ENCODE measurements around the gene P2RY11.

P2RY11 gene

DNA sequence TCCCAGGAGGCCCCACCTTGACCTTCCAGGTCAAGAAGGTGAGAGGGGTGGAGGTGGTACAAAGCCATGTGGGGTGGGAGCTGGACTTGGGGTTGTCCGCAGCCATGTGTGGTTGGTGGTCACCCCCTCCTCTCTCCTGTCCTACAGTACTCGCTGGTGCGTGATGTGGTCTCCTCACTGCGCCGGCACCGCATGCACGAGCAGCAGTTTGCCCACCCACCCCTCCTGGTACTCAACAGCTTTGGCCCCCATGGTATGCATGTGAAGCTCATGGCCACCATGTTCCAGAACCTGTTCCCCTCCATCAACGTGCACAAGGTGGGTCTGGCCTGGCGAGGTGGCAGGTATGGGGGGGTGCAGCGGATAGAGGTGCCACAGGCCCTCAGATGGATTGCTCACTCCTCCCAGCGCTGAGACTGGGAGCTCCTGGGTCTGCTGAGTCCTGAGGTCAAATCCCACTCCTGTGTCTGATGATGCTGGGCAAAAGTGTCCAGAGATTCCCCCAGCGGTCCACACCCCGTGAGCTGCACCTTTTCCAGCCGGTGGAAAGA is 3.6 kb upstream of the P2RY11 start:
- no peaks in the 10 kb centered on the region for H3K27me3 ChIP-seq (ENCODE audit: control insufficient read depth in 1 of 2, insufficient read depth in 2 of 2, low read length in 2 of 2)
- H3K4me1 ChIP-seq (ENCODE audit: control insufficient read depth, insufficient read depth, low read length): peaks cover 20% of the 10 kb centered on the region
- H3K4me3 ChIP-seq (ENCODE audit: low read length in 2 of 2): no peak overlapping the region
- H3K9ac ChIP-seq (ENCODE audit: low read length in 2 of 2): no peak overlapping the region
- no peak overlapping the region for H3K27ac ChIP-seq (ENCODE audit: low read length)
- no peaks in the 10 kb centered on the region for H3K9me3 ChIP-seq (ENCODE audit: control insufficient read depth in 2 of 2, low read length in 2 of 2)
- H3K36me3 ChIP-seq (ENCODE audit: control insufficient read depth in 2 of 2, insufficient read depth in 2 of 2, low read length in 2 of 2): peaks cover 25 to 31% of the 10 kb centered on the region in 2 donors

DNA sequence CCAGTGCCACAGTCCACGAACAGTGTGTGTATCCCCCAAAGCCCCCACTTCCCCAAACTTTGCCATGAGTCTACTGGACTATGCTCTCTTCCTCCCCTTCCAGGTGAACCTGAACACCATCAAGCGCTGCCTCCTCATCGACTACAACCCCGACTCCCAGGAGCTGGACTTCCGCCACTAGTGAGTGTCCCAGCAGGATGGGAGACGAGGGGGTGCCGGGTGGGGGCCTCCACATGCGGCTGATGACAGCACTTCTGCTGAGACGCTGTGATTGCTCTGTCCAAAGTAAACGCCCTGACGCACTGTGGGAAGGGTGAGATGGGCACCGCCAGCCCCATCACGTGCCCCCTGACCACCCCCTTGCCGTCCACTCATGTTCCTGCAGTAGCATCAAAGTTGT is 2.0 kb upstream of the P2RY11 start:
- H3K9ac ChIP-seq (ENCODE audit: low read length in 2 of 2): no peak overlapping the region
- H3K9me3 ChIP-seq (ENCODE audit: control insufficient read depth in 2 of 2, low read length in 2 of 2): no peaks in the 10 kb centered on the region
- no peak overlapping the region for H3K4me3 ChIP-seq (ENCODE audit: low read length in 2 of 2)
- H3K27me3 ChIP-seq (ENCODE audit: control insufficient read depth in 1 of 2, insufficient read depth in 2 of 2, low read length in 2 of 2): no peaks in the 10 kb centered on the region
- H3K36me3 ChIP-seq (ENCODE audit: control insufficient read depth in 2 of 2, insufficient read depth in 2 of 2, low read length in 2 of 2): peaks cover 25 to 31% of the 10 kb centered on the region in 2 donors
- H3K4me1 ChIP-seq (ENCODE audit: control insufficient read depth, insufficient read depth, low read length): peaks cover 22% of the 10 kb centered on the region
- no peak overlapping the region for H3K27ac ChIP-seq (ENCODE audit: low read length)

DNA sequence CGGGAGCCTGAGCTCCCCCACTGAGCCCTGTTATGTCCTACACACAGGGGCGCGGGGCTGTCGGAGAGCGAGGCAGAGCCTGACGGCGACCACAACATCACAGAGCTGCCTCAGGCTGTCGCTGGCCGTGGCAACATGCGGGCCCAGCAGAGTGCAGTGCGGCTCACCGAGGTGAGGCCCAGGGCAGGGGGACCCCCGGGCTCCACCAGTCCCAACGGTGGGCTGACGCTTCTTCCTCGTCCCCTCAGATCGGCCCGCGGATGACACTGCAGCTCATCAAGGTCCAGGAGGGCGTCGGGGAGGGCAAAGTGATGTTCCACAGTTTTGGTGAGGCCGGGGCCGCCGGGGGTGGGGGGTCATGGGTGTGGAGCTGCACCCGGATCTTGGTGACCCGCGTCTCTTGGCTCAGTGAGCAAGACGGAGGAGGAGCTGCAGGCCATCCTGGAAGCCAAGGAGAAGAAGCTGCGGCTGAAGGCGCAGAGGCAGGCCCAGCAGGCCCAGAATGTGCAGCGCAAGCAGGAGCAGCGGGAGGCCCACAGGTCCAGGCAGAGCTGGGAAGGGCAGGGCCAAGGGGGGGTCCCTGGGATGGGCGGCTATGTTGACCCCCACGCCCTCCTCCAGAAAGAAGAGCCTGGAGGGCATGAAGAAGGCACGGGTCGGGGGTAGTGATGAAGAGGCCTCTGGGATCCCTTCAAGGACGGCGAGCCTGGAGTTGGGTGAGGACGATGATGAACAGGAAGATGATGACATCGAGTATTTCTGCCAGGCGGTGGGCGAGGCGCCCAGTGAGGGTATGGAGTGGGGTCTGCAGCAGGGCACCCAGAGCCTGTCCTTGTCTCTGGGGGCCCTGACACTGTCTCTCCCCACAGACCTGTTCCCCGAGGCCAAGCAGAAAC is 1.2 kb upstream of the P2RY11 start:
- no peak overlapping the region for H3K9ac ChIP-seq (ENCODE audit: low read length in 2 of 2)
- H3K4me3 ChIP-seq (ENCODE audit: low read length in 2 of 2): no peak overlapping the region
- peaks cover 22% of the 10 kb centered on the region for H3K4me1 ChIP-seq (ENCODE audit: control insufficient read depth, insufficient read depth, low read length)
- no peaks in the 10 kb centered on the region for H3K9me3 ChIP-seq (ENCODE audit: control insufficient read depth in 2 of 2, low read length in 2 of 2)
- H3K27ac ChIP-seq (ENCODE audit: low read length): no peak overlapping the region
- peaks cover 28 to 34% of the 10 kb centered on the region in 2 donors for H3K36me3 ChIP-seq (ENCODE audit: control insufficient read depth in 2 of 2, insufficient read depth in 2 of 2, low read length in 2 of 2)
- no peaks in the 10 kb centered on the region for H3K27me3 ChIP-seq (ENCODE audit: control insufficient read depth in 1 of 2, insufficient read depth in 2 of 2, low read length in 2 of 2)

DNA sequence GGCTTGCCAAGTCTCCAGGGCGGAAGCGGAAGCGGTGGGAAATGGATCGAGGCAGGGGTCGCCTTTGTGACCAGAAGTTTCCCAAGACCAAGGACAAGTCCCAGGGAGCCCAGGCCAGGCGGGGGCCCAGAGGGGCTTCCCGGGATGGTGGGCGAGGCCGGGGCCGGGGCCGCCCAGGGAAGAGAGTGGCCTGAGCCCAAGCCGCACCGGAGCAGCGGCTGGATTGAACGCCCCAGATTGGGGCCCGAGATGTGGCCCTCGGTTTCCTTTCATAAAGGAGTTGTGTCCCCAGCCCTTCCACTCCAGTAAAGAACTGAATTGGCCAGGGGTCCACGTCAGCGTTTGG is 548 bp upstream of the P2RY11 start:
- peaks cover 32 to 40% of the 10 kb centered on the region in 2 donors for H3K36me3 ChIP-seq (ENCODE audit: control insufficient read depth in 2 of 2, insufficient read depth in 2 of 2, low read length in 2 of 2)
- H3K9ac ChIP-seq (ENCODE audit: low read length in 2 of 2): no peak overlapping the region
- H3K4me1 ChIP-seq (ENCODE audit: control insufficient read depth, insufficient read depth, low read length): peaks cover 19% of the 10 kb centered on the region
- H3K4me3 ChIP-seq (ENCODE audit: low read length in 2 of 2): no peak overlapping the region
- H3K9me3 ChIP-seq (ENCODE audit: control insufficient read depth in 2 of 2, low read length in 2 of 2): no peaks in the 10 kb centered on the region
- H3K27me3 ChIP-seq (ENCODE audit: control insufficient read depth in 1 of 2, insufficient read depth in 2 of 2, low read length in 2 of 2): no peaks in the 10 kb centered on the region
- no peak overlapping the region for H3K27ac ChIP-seq (ENCODE audit: low read length)

DNA sequence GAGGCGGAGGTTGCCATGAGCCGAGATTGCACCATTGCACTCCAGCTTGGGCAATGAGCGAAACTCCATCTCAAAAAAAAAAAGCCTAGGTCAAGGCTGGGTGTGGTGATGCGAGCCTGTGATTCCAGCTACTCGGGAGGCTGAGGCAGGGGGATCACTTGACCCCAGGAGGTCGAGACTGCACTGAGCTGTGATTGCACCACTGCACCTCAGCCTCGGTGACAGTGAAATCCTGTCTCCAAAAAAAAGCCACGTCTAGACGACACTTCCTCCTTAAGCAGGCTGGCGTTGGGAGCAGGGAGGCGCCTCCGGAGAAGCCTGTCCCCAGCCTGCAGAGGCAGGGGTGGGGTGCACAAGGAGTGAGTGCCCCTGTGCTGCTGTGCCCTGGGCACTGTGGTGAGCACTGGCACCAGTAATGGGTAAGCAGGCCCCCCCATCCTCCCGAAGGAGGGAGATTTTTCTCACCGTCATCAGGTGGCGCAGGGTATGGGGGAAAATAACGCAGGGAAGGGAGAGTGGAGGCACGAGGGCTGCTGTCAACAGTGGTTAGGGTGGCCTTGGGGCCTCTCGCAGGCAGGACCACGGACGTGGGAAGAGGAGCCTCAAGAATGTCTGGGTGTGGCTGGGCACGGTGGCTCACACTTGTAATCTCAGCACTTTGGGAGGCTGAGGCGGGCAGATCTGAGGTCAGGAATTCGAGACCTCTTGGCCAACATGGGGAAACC is 706 bp downstream of the P2RY11 start:
- Histone ChIP-seq H3K27me3 (ENCODE audit: control insufficient read depth in 1 of 2, insufficient read depth in 2 of 2, low read length in 2 of 2) (no peaks in the 10 kb centered on the region), H3K9me3 (ENCODE audit: control insufficient read depth in 2 of 2, low read length in 2 of 2) (no peaks in the 10 kb centered on the region), H3K4me3 (ENCODE audit: low read length in 2 of 2) (no peak overlapping the region), H3K36me3 (ENCODE audit: control insufficient read depth in 2 of 2, insufficient read depth in 2 of 2, low read length in 2 of 2) (peaks cover 44 to 50% of the 10 kb centered on the region in 2 donors), H3K27ac (ENCODE audit: low read length) (no peak overlapping the region), H3K4me1 (ENCODE audit: control insufficient read depth, insufficient read depth, low read length) (peaks cover 11% of the 10 kb centered on the region), H3K9ac (ENCODE audit: low read length in 2 of 2) (no peak overlapping the region)

DNA sequence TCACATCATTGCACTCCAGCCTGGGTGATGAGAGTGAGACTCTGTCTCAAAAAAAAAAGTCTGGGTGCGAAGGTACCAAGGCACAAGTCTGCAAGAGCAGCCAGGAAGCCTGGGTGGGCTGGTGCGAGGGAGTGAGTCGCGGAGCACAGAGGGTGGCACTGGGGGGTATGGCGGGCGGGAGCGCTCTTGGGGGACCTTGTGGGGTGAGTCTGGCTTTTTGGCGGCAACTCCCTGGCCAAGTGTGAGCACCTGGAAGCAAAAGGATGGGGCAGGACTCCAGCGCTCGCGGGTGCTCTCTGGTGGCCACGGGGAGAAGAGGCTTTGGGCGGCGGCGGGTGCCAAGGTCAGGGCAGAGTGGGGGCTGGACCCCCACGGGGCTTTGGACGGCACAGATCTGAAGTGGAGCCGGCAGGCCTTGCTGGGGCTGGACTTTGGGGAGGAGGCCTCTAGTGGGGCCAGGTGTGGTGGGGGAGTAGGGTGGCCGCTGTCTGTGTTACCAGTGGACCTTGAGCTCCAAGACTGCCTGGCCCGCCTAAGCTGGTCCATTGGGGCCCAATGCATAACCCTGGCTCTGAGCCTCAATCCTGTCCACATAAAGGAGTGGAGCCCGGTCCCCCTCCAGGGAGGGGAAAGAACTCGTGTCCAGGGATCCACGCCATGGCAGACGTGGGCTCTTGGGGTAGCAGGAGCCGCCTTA is 1.6 kb downstream of the P2RY11 start:
- H3K4me1 ChIP-seq (ENCODE audit: control insufficient read depth, insufficient read depth, low read length): peaks cover 12% of the 10 kb centered on the region
- no peak overlapping the region for H3K27ac ChIP-seq (ENCODE audit: low read length)
- no peak overlapping the region for H3K4me3 ChIP-seq (ENCODE audit: low read length in 2 of 2)
- no peak overlapping the region for H3K9ac ChIP-seq (ENCODE audit: low read length in 2 of 2)
- no peaks in the 10 kb centered on the region for H3K9me3 ChIP-seq (ENCODE audit: control insufficient read depth in 2 of 2, low read length in 2 of 2)
- no peaks in the 10 kb centered on the region for H3K27me3 ChIP-seq (ENCODE audit: control insufficient read depth in 1 of 2, insufficient read depth in 2 of 2, low read length in 2 of 2)
- H3K36me3 ChIP-seq (ENCODE audit: control insufficient read depth in 2 of 2, insufficient read depth in 2 of 2, low read length in 2 of 2): peaks cover 44 to 47% of the 10 kb centered on the region in 2 donors

DNA sequence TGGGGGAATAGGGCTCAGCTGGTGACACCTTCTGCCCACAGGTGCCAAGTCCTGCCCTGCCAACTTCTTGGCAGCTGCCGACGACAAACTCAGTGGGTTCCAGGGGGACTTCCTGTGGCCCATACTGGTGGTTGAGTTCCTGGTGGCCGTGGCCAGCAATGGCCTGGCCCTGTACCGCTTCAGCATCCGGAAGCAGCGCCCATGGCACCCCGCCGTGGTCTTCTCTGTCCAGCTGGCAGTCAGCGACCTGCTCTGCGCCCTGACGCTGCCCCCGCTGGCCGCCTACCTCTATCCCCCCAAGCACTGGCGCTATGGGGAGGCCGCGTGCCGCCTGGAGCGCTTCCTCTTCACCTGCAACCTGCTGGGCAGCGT is 2.1 kb downstream of the P2RY11 start:
- no peak overlapping the region for H3K4me3 ChIP-seq (ENCODE audit: low read length in 2 of 2)
- H3K9me3 ChIP-seq (ENCODE audit: control insufficient read depth in 2 of 2, low read length in 2 of 2): no peaks in the 10 kb centered on the region
- peaks cover 14% of the 10 kb centered on the region for H3K4me1 ChIP-seq (ENCODE audit: control insufficient read depth, insufficient read depth, low read length)
- H3K27me3 ChIP-seq (ENCODE audit: control insufficient read depth in 1 of 2, insufficient read depth in 2 of 2, low read length in 2 of 2): no peaks in the 10 kb centered on the region
- H3K27ac ChIP-seq (ENCODE audit: low read length): no peak overlapping the region
- H3K36me3 ChIP-seq (ENCODE audit: control insufficient read depth in 2 of 2, insufficient read depth in 2 of 2, low read length in 2 of 2): peaks cover 38 to 43% of the 10 kb centered on the region in 2 donors
- no peak overlapping the region for H3K9ac ChIP-seq (ENCODE audit: low read length in 2 of 2)

DNA sequence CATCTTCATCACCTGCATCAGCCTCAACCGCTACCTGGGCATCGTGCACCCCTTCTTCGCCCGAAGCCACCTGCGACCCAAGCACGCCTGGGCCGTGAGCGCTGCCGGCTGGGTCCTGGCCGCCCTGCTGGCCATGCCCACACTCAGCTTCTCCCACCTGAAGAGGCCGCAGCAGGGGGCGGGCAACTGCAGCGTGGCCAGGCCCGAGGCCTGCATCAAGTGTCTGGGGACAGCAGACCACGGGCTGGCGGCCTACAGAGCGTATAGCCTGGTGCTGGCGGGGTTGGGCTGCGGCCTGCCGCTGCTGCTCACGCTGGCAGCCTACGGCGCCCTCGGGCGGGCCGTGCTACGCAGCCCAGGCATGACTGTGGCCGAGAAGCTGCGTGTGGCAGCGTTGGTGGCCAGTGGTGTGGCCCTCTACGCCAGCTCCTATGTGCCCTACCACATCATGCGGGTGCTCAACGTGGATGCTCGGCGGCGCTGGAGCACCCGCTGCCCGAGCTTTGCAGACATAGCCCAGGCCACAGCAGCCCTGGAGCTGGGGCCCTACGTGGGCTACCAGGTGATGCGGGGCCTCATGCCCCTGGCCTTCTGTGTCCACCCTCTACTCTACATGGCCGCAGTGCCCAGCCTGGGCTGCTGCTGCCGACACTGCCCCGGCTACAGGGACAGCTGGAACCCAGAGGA is 2.6 kb downstream of the P2RY11 start:
- Histone ChIP-seq H3K9ac (ENCODE audit: low read length in 2 of 2) (no peak overlapping the region), H3K27me3 (ENCODE audit: control insufficient read depth in 1 of 2, insufficient read depth in 2 of 2, low read length in 2 of 2) (no peaks in the 10 kb centered on the region), H3K36me3 (ENCODE audit: control insufficient read depth in 2 of 2, insufficient read depth in 2 of 2, low read length in 2 of 2) (peaks cover 38 to 42% of the 10 kb centered on the region in 2 donors), H3K4me1 (ENCODE audit: control insufficient read depth, insufficient read depth, low read length) (peaks cover 20% of the 10 kb centered on the region), H3K4me3 (ENCODE audit: low read length in 2 of 2) (no peak overlapping the region), H3K27ac (ENCODE audit: low read length) (no peak overlapping the region), H3K9me3 (ENCODE audit: control insufficient read depth in 2 of 2, low read length in 2 of 2) (no peaks in the 10 kb centered on the region)

DNA sequence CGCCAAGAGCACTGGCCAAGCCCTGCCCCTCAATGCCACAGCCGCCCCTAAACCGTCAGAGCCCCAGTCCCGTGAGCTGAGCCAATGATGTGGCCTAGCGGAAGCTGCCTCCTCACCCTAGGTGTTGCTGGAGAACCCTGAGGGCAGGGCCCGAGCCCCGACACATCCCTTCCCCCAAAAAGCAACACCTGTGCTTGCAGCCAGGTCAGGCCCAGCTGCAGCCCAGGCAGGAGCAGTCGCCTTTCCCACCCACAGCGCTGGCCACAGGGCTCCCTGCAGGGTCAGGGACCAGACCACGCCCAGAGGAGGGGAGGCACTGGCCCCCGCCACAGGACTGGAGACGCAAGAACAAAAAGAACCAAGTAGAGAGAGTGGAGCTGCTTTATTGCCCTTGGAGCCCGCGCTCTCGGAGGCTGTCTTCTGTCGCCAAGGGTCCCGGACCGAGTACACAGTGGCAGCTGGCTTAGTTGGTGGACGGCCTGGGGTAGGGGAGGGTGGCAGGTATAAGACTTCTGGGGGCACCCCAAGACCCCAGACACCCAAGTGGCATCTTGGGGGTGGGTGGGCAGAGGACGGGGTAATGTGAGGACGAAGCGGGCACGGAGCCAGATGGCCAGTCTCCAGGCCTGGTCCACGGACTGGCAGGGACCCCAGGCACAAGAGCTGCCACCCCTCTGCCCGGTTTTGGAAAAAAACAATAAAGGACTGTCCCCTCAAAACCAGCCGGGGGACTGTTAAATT is 3.3 kb downstream of the P2RY11 start:
- Histone ChIP-seq H3K36me3 (ENCODE audit: control insufficient read depth in 2 of 2, insufficient read depth in 2 of 2, low read length in 2 of 2) (peaks cover 31 to 35% of the 10 kb centered on the region in 2 donors), H3K9ac (ENCODE audit: low read length in 2 of 2) (no peak overlapping the region), H3K9me3 (ENCODE audit: control insufficient read depth in 2 of 2, low read length in 2 of 2) (no peaks in the 10 kb centered on the region), H3K27ac (ENCODE audit: low read length) (no peak overlapping the region), H3K27me3 (ENCODE audit: control insufficient read depth in 1 of 2, insufficient read depth in 2 of 2, low read length in 2 of 2) (no peaks in the 10 kb centered on the region), H3K4me1 (ENCODE audit: control insufficient read depth, insufficient read depth, low read length) (peaks cover 24% of the 10 kb centered on the region), H3K4me3 (ENCODE audit: low read length in 2 of 2) (no peak overlapping the region)
